Fibroblast of lung (primary cell): ENCODE measurements around the gene KMT2A.

Source experiments
- CTCF ChIP-seq, 2 donors: IDR thresholded peaks in 1 of 2; conservative IDR thresholded peaks in 1 of 2; 1 replicate in 1 of 2; 2 replicates in 1 of 2; pipeline ENCODE4 v1.5.1; 2011 to 2012; ENCODE audit warnings: low read length in 2 of 2, control low read depth in 1 of 2, inconsistent platforms in 1 of 2, low read depth in 1 of 2, mild to moderate bottlenecking in 1 of 2
- EZH2 ChIP-seq: IDR thresholded peaks from 2 replicates; pipeline ENCODE4 v1.5.1; 2012; ENCODE audit warnings: low read length, control low read depth, mild to moderate bottlenecking; ENCODE audit errors: missing control alignments

GRCh38 chr11:118572061-118572980 lies 136.0 kb downstream of the KMT2A start, which contains the start of gene ARCN1:
- TF ChIP-seq CTCF (conservative IDR thresholded peaks at IDR 0.05 in 1 of 2, IDR thresholded peaks at IDR 0.05 in 1 of 2; ENCODE audit: low read depth in 1 of 2, low read length in 2 of 2) (no peak), EZH2 (no peak)
